IPS-15b (cell line): ENCODE results near the gene CCNA2.
A peak's percentile ranks its signal among the peaks of the same experiment; 100 is the strongest.

Experiments
- H3K27me3 ChIP-seq: one replicate; pipeline ENCODE4 v1.6.1; 2013; ENCODE audit warnings: low read length; ENCODE audit not compliant: control insufficient read depth, insufficient read depth
- H3K36me3 ChIP-seq: one replicate; pipeline ENCODE4 v1.6.1; 2013; ENCODE audit warnings: low read length; ENCODE audit not compliant: control insufficient read depth, insufficient read depth
- H3K4me1 ChIP-seq: one replicate; pipeline ENCODE4 v1.6.1; 2013; ENCODE audit warnings: mild to moderate bottlenecking, low read length; ENCODE audit not compliant: control insufficient read depth, insufficient read depth
- H3K4me3 ChIP-seq: one replicate; pipeline ENCODE4 v1.5.1; 2013; ENCODE audit warnings: low read depth, low read length
- H3K9ac ChIP-seq: one replicate; pipeline ENCODE4 v1.6.1; 2013; ENCODE audit warnings: low read depth, mild to moderate bottlenecking, low read length
- H3K9me3 ChIP-seq: one replicate; pipeline ENCODE4 v1.6.1; 2013; ENCODE audit warnings: mild to moderate bottlenecking, low read length; ENCODE audit not compliant: control insufficient read depth, insufficient read depth

CCNA2 gene

GRCh38 chr4:121823505-121824170 is at the start of gene CCNA2:
Gene CCNA2, minus strand, starts transcription at chr4:121823883. Its CDS starts 255 bp downstream, at chr4:121823628.
- peaks cover 3% of the 10 kb centered on the region for H3K4me1 ChIP-seq
- H3K9me3 ChIP-seq: no peaks in the 10 kb centered on the region
- H3K9ac ChIP-seq: peak within 1 kb of the TSS; percentile 97
- H3K36me3 ChIP-seq: peaks cover 12% of the 10 kb centered on the region
- H3K4me3 ChIP-seq: peak within 1 kb of the TSS; percentile 99
- H3K27me3 ChIP-seq: no peaks in the 10 kb centered on the region

GRCh38 chr4:121869841-121870822 is 46.4 kb upstream of the CCNA2 start, which contains the start of gene BBS7:
Gene BBS7, minus strand, starts transcription at chr4:121870474. Its CDS starts 161 bp downstream, at chr4:121870313.
- H3K27me3 ChIP-seq: no peaks in the 10 kb centered on the region
- peak within 1 kb of the TSS; percentile 87 for H3K4me3 ChIP-seq
- H3K4me1 ChIP-seq: no peaks in the 10 kb centered on the region
- peak within 1 kb of the TSS; percentile 67 for H3K9ac ChIP-seq
- no peaks in the 10 kb centered on the region for H3K36me3 ChIP-seq
- no peaks in the 10 kb centered on the region for H3K9me3 ChIP-seq

DNA sequence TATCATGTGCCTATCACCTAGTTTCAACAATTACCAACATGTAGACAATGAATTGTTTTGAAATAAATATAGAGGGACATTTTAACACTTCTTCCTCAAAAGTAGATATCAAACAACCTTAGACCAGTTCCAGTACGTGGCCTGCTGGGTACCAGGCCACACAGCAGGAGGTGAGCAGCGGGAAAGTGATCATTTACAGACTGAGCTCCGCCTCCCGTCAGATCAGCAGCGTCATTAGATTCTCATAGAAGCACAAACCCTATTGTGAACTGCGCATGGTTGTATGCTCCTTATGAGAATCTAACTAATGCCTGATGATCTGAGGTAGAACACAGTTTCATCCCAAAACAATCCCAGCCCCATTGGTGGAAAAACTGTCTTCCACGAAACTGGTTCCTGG is 40.1 kb upstream of the CCNA2 start:
- Histone ChIP-seq H3K36me3 (no peaks in the 10 kb centered on the region), H3K27me3 (no peaks in the 10 kb centered on the region), H3K4me1 (no peaks in the 10 kb centered on the region), H3K4me3 (no peak overlapping the region), H3K9ac (no peak overlapping the region), H3K9me3 (no peaks in the 10 kb centered on the region)

- H3K9ac ChIP-seq: no peak overlapping the region
- H3K36me3 ChIP-seq: no peaks in the 10 kb centered on the region
- H3K9me3 ChIP-seq: no peaks in the 10 kb centered on the region
- no peaks in the 10 kb centered on the region for H3K27me3 ChIP-seq
- H3K4me1 ChIP-seq: no peaks in the 10 kb centered on the region
- no peak overlapping the region for H3K4me3 ChIP-seq
Observed at GRCh38 chr4:121861426-121861825, 37.7 kb upstream of the CCNA2 start.

GRCh38 chr4:121860121-121860520 is 36.4 kb upstream of the CCNA2 start:
- no peaks in the 10 kb centered on the region for H3K27me3 ChIP-seq
- no peak overlapping the region for H3K9ac ChIP-seq
- H3K36me3 ChIP-seq: no peaks in the 10 kb centered on the region
- H3K4me3 ChIP-seq: no peak overlapping the region
- no peaks in the 10 kb centered on the region for H3K9me3 ChIP-seq
- H3K4me1 ChIP-seq: no peaks in the 10 kb centered on the region

- no peaks in the 10 kb centered on the region for H3K27me3 ChIP-seq
- no peak overlapping the region for H3K4me3 ChIP-seq
- no peaks in the 10 kb centered on the region for H3K9me3 ChIP-seq
- H3K36me3 ChIP-seq: no peaks in the 10 kb centered on the region
- H3K4me1 ChIP-seq: no peaks in the 10 kb centered on the region
- H3K9ac ChIP-seq: no peak overlapping the region
Observed at GRCh38 chr4:121851354-121851753, 27.7 kb upstream of the CCNA2 start.

GRCh38 chr4:121846662-121847061 is 23.0 kb upstream of the CCNA2 start:
- Histone ChIP-seq H3K36me3 (no peaks in the 10 kb centered on the region), H3K9ac (no peak overlapping the region), H3K4me3 (no peak overlapping the region), H3K4me1 (no peaks in the 10 kb centered on the region), H3K9me3 (no peaks in the 10 kb centered on the region), H3K27me3 (no peaks in the 10 kb centered on the region)

GRCh38 chr4:121842862-121843261 is 19.2 kb upstream of the CCNA2 start:
- Histone ChIP-seq H3K9ac (no peak overlapping the region), H3K27me3 (no peaks in the 10 kb centered on the region), H3K4me1 (no peaks in the 10 kb centered on the region), H3K9me3 (no peaks in the 10 kb centered on the region), H3K4me3 (no peak overlapping the region), H3K36me3 (no peaks in the 10 kb centered on the region)

DNA sequence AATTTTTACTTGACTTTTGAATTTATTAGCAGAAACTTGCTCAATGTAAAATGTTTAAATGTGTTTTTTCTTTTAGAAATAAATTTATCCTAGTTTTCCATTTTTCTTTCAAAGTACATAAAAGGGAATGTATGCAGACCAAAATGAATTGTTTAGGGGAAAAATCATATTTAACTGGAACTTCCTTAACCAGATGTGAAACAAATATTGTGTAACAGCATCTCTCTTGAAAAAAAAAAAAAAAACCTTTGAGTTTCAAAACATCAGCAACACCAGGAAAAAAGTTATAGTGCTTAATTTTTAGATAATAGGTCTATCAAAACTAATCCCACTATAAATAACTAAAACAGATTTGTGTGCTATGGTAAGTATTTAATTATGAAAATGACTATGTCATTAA is 14.5 kb upstream of the CCNA2 start:
- H3K4me3 ChIP-seq: no peak overlapping the region
- H3K4me1 ChIP-seq: no peaks in the 10 kb centered on the region
- H3K27me3 ChIP-seq: no peaks in the 10 kb centered on the region
- no peaks in the 10 kb centered on the region for H3K36me3 ChIP-seq
- no peak overlapping the region for H3K9ac ChIP-seq
- H3K9me3 ChIP-seq: no peaks in the 10 kb centered on the region

DNA sequence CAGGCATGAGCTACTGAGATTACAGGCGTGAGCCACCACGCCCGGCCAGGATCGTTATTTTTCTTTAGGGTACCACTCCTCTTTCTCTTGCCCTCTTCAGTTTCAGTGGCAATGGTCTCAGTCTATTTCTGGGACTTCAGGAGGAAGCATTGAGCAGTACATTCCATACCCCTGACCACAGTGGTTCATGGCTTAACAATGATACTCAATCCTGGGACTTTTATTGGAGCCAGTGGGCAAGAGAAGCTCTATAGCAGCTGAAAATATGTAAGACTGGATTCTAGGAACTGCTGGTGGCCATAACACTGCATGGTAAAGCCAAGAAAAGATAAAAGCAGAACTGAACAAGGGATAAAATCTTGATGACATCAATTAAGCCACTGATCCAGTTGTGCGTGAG is 5.8 kb upstream of the CCNA2 start:
- peaks cover 4% of the 10 kb centered on the region for H3K36me3 ChIP-seq

DNA sequence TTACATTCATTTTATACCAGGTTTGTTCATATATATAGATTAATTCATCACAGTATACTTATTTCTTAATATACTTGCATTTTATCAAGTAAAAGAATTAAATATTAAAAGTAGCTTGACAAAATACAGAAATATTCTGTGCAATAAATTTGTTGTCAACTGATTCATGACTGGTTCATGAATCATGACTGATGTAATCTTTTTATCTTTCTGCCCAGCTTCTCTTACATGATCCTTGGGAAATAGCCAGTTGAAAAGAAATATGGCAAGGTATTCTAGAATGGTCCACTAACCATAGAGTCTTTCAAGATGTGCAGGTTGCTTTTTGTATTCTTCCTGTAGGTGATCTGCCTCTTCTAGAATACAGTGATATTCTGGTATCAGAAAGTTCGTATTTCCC is 4.2 kb upstream of the CCNA2 start:
- Histone ChIP-seq H3K4me1 (no peaks in the 10 kb centered on the region), H3K27me3 (no peaks in the 10 kb centered on the region), H3K9ac (no peak overlapping the region), H3K4me3 (no peak overlapping the region), H3K9me3 (no peaks in the 10 kb centered on the region), H3K36me3 (peaks cover 8% of the 10 kb centered on the region)

More for the DNA sequence above, 5.8 kb upstream of the CCNA2 start:
- no peaks in the 10 kb centered on the region for H3K9me3 ChIP-seq
- no peaks in the 10 kb centered on the region for H3K4me1 ChIP-seq
- no peaks in the 10 kb centered on the region for H3K27me3 ChIP-seq
- no peak overlapping the region for H3K4me3 ChIP-seq
- no peak overlapping the region for H3K9ac ChIP-seq

- Histone ChIP-seq H3K27me3 (no peaks in the 10 kb centered on the region), H3K9me3 (no peaks in the 10 kb centered on the region), H3K4me3 (no peak overlapping the region), H3K36me3 (peaks cover 4% of the 10 kb centered on the region), H3K9ac (no peak overlapping the region), H3K4me1 (peaks cover 3% of the 10 kb centered on the region)
Observed at GRCh38 chr4:121824950-121825349, 1.3 kb upstream of the CCNA2 start.
